Neural crest cell (in vitro differentiated cells): ENCODE measurements around the gene PDZRN3. TPM values are rescaled to one million over a fixed set of nuclear protein-coding genes. Genes with fewer than 3 reads are reported as not detected.

ENCODE experiments used
- DNase-seq: peaks from one replicate; pipeline ENCODE4 v3.0.0; 2021; ENCODE audit warnings: low read depth, mixed read lengths, low spot score
- H3K27ac Mint-ChIP-seq: one replicate; pipeline ENCODE4 v1.8.0; 2021; ENCODE audit warnings: mild to moderate bottlenecking, mixed read lengths; ENCODE audit not compliant: unreplicated experiment
- H3K27me3 Mint-ChIP-seq: 2 replicates; pipeline ENCODE4 v1.8.0; 2021; ENCODE audit warnings: low read depth, mild to moderate bottlenecking, mixed read lengths
- H3K36me3 Mint-ChIP-seq: 2 replicates; pipeline ENCODE4 v1.8.0; 2021; ENCODE audit warnings: low read depth, mild to moderate bottlenecking, mixed read lengths
- H3K4me1 Mint-ChIP-seq: 2 replicates; pipeline ENCODE4 v1.8.0; 2021; ENCODE audit warnings: mixed read lengths
- H3K4me3 Mint-ChIP-seq: one replicate; pipeline ENCODE4 v1.8.0; 2021; ENCODE audit warnings: mild to moderate bottlenecking, mixed read lengths
- H3K9me3 Mint-ChIP-seq: 2 replicates; pipeline ENCODE4 v1.8.0; 2021; ENCODE audit warnings: mixed read lengths
- CTCF ChIP-seq: fragments of 200-600 bp; sonication (generic); conservative IDR thresholded peaks from 2 replicates; pipeline ENCODE4 v1.5.0; 2021; ENCODE audit warnings: antibody characterized with exemption, mild to moderate bottlenecking
- total RNA-seq: library from RNA; stranded (reverse); gene quantifications from 2 replicates; pipeline ENCODE4 v1.2.1, GENCODE V29; 2021

PDZRN3 gene
- total RNA-seq, 1 donor from 2014 or later: 12.2 TPM

GRCh38 chr3:73503781-73504180 lies 121.0 kb downstream of the PDZRN3 start:
- no peak for TF ChIP-seq CTCF
- H3K27ac Mint-ChIP-seq: no peak overlapping the region

GRCh38 chr3:73502609-73503583 lies 121.8 kb downstream of the PDZRN3 start:
- no peaks in the 10 kb centered on the region for H3K9me3 Mint-ChIP-seq
- H3K36me3 Mint-ChIP-seq: no peaks in the 10 kb centered on the region
- H3K27me3 Mint-ChIP-seq: no peaks in the 10 kb centered on the region
- peak; percentile 67 for DNase-seq
- no peak overlapping the region for H3K27ac Mint-ChIP-seq
- peak; percentile 95 for TF ChIP-seq CTCF
- peaks cover 20% of the 10 kb centered on the region for H3K4me1 Mint-ChIP-seq
- no peak overlapping the region for H3K4me3 Mint-ChIP-seq

More at GRCh38 chr3:73503781-73504180, 121.0 kb downstream of the PDZRN3 start:
- H3K9me3 Mint-ChIP-seq: no peaks in the 10 kb centered on the region
- peaks cover 27% of the 10 kb centered on the region for H3K4me1 Mint-ChIP-seq
- no peak overlapping the region for H3K4me3 Mint-ChIP-seq
- H3K36me3 Mint-ChIP-seq: no peaks in the 10 kb centered on the region
- DNase-seq: no peak
- no peaks in the 10 kb centered on the region for H3K27me3 Mint-ChIP-seq

GRCh38 chr3:73500321-73500720 lies 124.4 kb downstream of the PDZRN3 start:
- DNase-seq: no peak
- H3K4me3 Mint-ChIP-seq: no peak overlapping the region
- TF ChIP-seq CTCF: no peak
- H3K27ac Mint-ChIP-seq: no peak overlapping the region
- no peaks in the 10 kb centered on the region for H3K9me3 Mint-ChIP-seq
- H3K27me3 Mint-ChIP-seq: no peaks in the 10 kb centered on the region
- peaks cover 23% of the 10 kb centered on the region for H3K4me1 Mint-ChIP-seq
- no peaks in the 10 kb centered on the region for H3K36me3 Mint-ChIP-seq

- peaks cover 21% of the 10 kb centered on the region for H3K4me1 Mint-ChIP-seq
- no peaks in the 10 kb centered on the region for H3K9me3 Mint-ChIP-seq
- H3K27ac Mint-ChIP-seq: no peak overlapping the region
- no peaks in the 10 kb centered on the region for H3K27me3 Mint-ChIP-seq
- no peak for DNase-seq
- no peak overlapping the region for H3K4me3 Mint-ChIP-seq
- no peak for TF ChIP-seq CTCF
- H3K36me3 Mint-ChIP-seq: no peaks in the 10 kb centered on the region
Observed at GRCh38 chr3:73499787-73500186, 125.0 kb downstream of the PDZRN3 start.

GRCh38 chr3:73498764-73499622 lies 125.7 kb downstream of the PDZRN3 start:
- no peaks in the 10 kb centered on the region for H3K27me3 Mint-ChIP-seq
- peaks cover 13% of the 10 kb centered on the region for H3K4me1 Mint-ChIP-seq
- TF ChIP-seq CTCF: no peak
- no peak for DNase-seq
- no peaks in the 10 kb centered on the region for H3K36me3 Mint-ChIP-seq
- H3K4me3 Mint-ChIP-seq: no peak overlapping the region
- no peaks in the 10 kb centered on the region for H3K9me3 Mint-ChIP-seq
- H3K27ac Mint-ChIP-seq: no peak overlapping the region
